PC-3 (cell line): ENCODE results near the gene EIF4EBP2.

Experiments used
- CTCF ChIP-seq: fragments of 300-600 bp; sonication (generic); conservative IDR thresholded peaks from 2 replicates; pipeline ENCODE4 v1.5.1; 2017; ENCODE audit warnings: antibody characterized with exemption, low read depth, mild to moderate bottlenecking, low read length
- EZH2 ChIP-seq: fragments of 300-600 bp; sonication (generic); IDR thresholded peaks from one replicate; pipeline ENCODE4 v1.6.1; 2017; ENCODE audit warnings: antibody characterized with exemption, mild to moderate bottlenecking, low read length; ENCODE audit not compliant: unreplicated experiment
- EZH2phosphoT487 ChIP-seq: fragments of 300-600 bp; sonication (generic); IDR thresholded peaks from 2 replicates; pipeline ENCODE4 v1.6.1; 2018; ENCODE audit warnings: mild to moderate bottlenecking, antibody characterized with exemption, low read length, borderline replicate concordance

DNA sequence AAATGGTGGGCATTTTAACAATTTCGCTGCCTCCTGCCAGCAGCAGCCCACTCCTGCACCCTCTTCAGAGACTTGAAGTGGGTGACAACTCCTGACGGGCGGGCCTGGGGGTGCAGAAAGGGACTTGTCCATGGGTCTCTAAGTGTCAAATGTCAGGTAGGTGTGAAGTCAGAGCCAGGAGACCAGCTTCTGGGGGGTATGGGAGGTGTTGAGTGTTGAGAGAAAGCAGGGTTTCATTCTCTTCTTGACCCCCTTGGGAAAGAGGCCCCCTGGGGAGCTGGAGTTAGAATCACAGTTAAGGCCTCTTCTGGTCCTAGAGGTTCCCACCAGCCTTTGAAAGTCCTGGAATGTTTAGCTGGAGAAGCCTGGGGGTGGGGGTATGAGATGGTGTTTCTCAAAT lies 63.0 kb downstream of the EIF4EBP2 start:
- TF ChIP-seq EZH2 (no peak), CTCF (no peak), EZH2phosphoT487 (no peak)
